ENCODE data around the gene EMC8.

The EMC8 gene

DNA sequence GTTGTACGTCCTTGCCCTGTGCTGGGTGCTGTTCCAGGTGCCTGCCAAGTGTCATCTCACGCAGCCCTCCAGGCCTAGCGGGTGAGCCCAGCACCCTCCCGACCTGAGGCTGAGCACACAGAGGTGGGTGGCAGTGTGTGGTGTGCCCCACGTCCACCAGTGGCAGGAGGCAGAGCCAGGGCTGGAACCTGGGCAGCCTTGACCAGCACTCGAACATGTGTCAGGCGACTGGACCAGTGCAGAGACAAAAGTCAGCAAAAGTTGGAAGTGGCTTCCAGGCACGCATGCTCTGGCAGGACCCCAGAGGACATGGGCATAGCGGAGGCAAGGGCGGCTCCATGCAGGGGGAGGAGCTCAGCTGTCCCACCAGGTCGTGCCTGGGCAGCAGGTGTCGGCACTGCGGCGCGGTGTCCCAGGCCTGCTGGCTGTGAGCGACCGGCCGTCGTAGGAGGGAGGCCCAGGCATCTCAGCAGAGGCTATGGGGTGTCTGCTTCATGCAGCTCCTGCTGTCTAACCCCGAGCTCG is 35.9 kb upstream of the EMC8 start:
- no peaks in the 10 kb centered on the region for H3K9me3 ChIP-seq (ENCODE audit: control insufficient read depth, low read length)
- no peak overlapping the region for H3K9ac ChIP-seq
- H3K4me2 ChIP-seq (ENCODE audit: low read length) = no peak overlapping the region
- no peak overlapping the region for H2AFZ ChIP-seq
- no peak overlapping the region for H3K4me3 ChIP-seq (ENCODE audit: low read depth, low read length)
- H3K36me3 ChIP-seq (ENCODE audit: control insufficient read depth, insufficient read depth, low read length) = no peaks in the 10 kb centered on the region
- peaks cover 4% of the 10 kb centered on the region for H3K27me3 ChIP-seq (ENCODE audit: control insufficient read depth, insufficient read depth, low read length)
- TF ChIP-seq, protein P1, sequence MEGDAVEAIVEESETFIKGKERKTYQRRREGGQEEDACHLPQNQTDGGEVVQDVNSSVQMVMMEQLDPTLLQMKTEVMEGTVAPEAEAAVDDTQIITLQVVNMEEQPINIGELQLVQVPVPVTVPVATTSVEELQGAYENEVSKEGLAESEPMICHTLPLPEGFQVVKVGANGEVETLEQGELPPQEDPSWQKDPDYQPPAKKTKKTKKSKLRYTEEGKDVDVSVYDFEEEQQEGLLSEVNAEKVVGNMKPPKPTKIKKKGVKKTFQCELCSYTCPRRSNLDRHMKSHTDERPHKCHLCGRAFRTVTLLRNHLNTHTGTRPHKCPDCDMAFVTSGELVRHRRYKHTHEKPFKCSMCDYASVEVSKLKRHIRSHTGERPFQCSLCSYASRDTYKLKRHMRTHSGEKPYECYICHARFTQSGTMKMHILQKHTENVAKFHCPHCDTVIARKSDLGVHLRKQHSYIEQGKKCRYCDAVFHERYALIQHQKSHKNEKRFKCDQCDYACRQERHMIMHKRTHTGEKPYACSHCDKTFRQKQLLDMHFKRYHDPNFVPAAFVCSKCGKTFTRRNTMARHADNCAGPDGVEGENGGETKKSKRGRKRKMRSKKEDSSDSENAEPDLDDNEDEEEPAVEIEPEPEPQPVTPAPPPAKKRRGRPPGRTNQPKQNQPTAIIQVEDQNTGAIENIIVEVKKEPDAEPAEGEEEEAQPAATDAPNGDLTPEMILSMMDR (IDR thresholded peaks at IDR 0.05) = no peak
- H3K27ac ChIP-seq = no peak overlapping the region
- H3K79me2 ChIP-seq = no peaks in the 10 kb centered on the region
- no peaks in the 10 kb centered on the region for H3K4me1 ChIP-seq

GRCh38 chr16:85834741-85835140 is 35.4 kb upstream of the EMC8 start:
- Histone ChIP-seq H3K4me3 (ENCODE audit: low read depth, low read length) (no peak overlapping the region), H3K4me2 (ENCODE audit: low read length) (no peak overlapping the region), H3K36me3 (ENCODE audit: control insufficient read depth, insufficient read depth, low read length) (no peaks in the 10 kb centered on the region), H2AFZ (no peak overlapping the region), H3K79me2 (no peaks in the 10 kb centered on the region), H3K27me3 (ENCODE audit: control insufficient read depth, insufficient read depth, low read length) (peaks cover 4% of the 10 kb centered on the region), H3K27ac (no peak overlapping the region), H3K4me1 (no peaks in the 10 kb centered on the region), H3K9me3 (ENCODE audit: control insufficient read depth, low read length) (no peaks in the 10 kb centered on the region), H3K9ac (no peak overlapping the region)
- TF ChIP-seq, protein P1 (IDR thresholded peaks at IDR 0.05) = no peak

GRCh38 chr16:85833219-85833920 is 34.0 kb upstream of the EMC8 start:
- H3K27me3 ChIP-seq (ENCODE audit: control insufficient read depth, insufficient read depth, low read length) = peaks cover 4% of the 10 kb centered on the region
- H3K4me2 ChIP-seq (ENCODE audit: low read length) = no peak overlapping the region
- H3K9ac ChIP-seq = no peak overlapping the region
- no peaks in the 10 kb centered on the region for H3K9me3 ChIP-seq (ENCODE audit: control insufficient read depth, low read length)
- no peak overlapping the region for H3K27ac ChIP-seq
- H3K4me3 ChIP-seq (ENCODE audit: low read depth, low read length) = no peak overlapping the region
- H2AFZ ChIP-seq = no peak overlapping the region
- H3K4me1 ChIP-seq = no peaks in the 10 kb centered on the region
- H3K79me2 ChIP-seq = no peaks in the 10 kb centered on the region
- TF ChIP-seq, protein P1 (IDR thresholded peaks at IDR 0.05) = no peak
- H3K36me3 ChIP-seq (ENCODE audit: control insufficient read depth, insufficient read depth, low read length) = no peaks in the 10 kb centered on the region

GRCh38 chr16:85832570-85833218 is 33.4 kb upstream of the EMC8 start:
- no peak overlapping the region for H3K4me2 ChIP-seq (ENCODE audit: low read length)
- TF ChIP-seq, protein P1 (IDR thresholded peaks at IDR 0.05) = no peak
- H3K9me3 ChIP-seq (ENCODE audit: control insufficient read depth, low read length) = no peaks in the 10 kb centered on the region
- H3K27ac ChIP-seq = no peak overlapping the region
- H3K79me2 ChIP-seq = no peaks in the 10 kb centered on the region
- H3K4me1 ChIP-seq = no peaks in the 10 kb centered on the region
- no peak overlapping the region for H3K4me3 ChIP-seq (ENCODE audit: low read depth, low read length)
- no peaks in the 10 kb centered on the region for H3K27me3 ChIP-seq (ENCODE audit: control insufficient read depth, insufficient read depth, low read length)
- H3K36me3 ChIP-seq (ENCODE audit: control insufficient read depth, insufficient read depth, low read length) = no peaks in the 10 kb centered on the region
- H2AFZ ChIP-seq = no peak overlapping the region
- no peak overlapping the region for H3K9ac ChIP-seq
